ENCODE measurements around the gene KRTCAP2. TPM values are rescaled to one million over a fixed set of nuclear protein-coding genes. Genes with fewer than 3 reads are reported as not detected.

KRTCAP2 gene
- total RNA-seq, 1 experiment from 2014 or later = 179 TPM

DNA sequence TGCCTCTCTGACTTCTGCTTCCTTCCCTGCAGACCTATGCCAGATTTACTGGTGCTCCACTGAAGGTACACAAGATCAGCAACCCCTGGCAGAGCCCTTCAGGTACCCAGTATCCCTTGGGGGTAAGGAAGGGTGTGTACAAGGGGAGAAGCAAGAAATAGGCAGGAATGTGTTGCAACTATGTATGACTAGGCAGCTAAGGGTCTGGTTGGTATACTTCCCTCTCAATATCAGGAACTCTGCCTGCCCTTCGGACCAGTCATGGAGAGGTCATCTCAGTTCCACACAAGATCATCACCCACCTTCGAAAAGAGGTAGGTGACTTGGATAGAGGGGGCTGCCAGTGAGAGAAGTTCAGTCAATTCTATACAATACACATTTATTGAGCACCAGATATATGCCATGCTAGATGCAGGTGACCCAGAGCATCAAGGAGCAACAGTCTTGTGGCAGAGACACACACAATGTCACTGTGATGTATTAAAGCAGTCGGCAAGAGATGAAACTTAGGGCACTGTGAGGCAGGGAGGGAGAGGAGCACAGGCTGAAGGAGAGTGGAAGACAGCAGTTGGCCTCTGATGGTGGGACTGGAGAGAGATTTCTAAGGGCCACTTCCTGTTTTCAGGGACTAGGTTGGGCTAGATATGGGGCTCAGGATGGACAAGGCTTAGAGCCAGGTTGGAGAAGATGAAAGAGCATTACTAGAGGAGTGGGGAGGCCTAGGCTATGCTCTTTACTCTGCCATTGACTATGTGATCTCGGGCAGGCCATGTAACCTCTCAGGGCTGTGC lies 37.4 kb upstream of the KRTCAP2 start:
- Histone ChIP-seq H3K4me1 (ENCODE audit: insufficient read depth, low read length, poor library complexity, severe bottlenecking) (peaks cover 16% of the 10 kb centered on the region), H3K27ac (ENCODE audit: low read depth, low read length, poor library complexity, severe bottlenecking) (no peak overlapping the region), H3K4me3 (ENCODE audit: low read depth, low read length, poor library complexity, severe bottlenecking) (peak overlapping the region; percentile 95), H3K9me3 (ENCODE audit: low read depth, low read length, poor library complexity, severe bottlenecking) (no peaks in the 10 kb centered on the region), H3K27me3 (replicated peaks; ENCODE audit: insufficient read depth, low read depth, low read length, poor library complexity) (no peaks in the 10 kb centered on the region), H3K36me3 (ENCODE audit: insufficient read depth, low read length, poor library complexity, severe bottlenecking) (no peaks in the 10 kb centered on the region)
- TF ChIP-seq, protein P1, sequence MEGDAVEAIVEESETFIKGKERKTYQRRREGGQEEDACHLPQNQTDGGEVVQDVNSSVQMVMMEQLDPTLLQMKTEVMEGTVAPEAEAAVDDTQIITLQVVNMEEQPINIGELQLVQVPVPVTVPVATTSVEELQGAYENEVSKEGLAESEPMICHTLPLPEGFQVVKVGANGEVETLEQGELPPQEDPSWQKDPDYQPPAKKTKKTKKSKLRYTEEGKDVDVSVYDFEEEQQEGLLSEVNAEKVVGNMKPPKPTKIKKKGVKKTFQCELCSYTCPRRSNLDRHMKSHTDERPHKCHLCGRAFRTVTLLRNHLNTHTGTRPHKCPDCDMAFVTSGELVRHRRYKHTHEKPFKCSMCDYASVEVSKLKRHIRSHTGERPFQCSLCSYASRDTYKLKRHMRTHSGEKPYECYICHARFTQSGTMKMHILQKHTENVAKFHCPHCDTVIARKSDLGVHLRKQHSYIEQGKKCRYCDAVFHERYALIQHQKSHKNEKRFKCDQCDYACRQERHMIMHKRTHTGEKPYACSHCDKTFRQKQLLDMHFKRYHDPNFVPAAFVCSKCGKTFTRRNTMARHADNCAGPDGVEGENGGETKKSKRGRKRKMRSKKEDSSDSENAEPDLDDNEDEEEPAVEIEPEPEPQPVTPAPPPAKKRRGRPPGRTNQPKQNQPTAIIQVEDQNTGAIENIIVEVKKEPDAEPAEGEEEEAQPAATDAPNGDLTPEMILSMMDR (conservative IDR thresholded peaks at IDR 0.05; ENCODE audit: low read depth, low read length) = no peak
- TF ChIP-seq EZH2 (IDR thresholded peaks at IDR 0.05; ENCODE audit: borderline replicate concordance, low read depth, low read length, poor library complexity, severe bottlenecking) = no peak
- no TSS peak for BruUV-seq (replicated peaks)
- intact Hi-C loops (cut with micrococcal nuclease; ENCODE audit: unreplicated experiment) = no loop called here
- ChIA-PET CTCF (no interaction called here), POLR2A (ENCODE audit: low non-redundant PET) (no interaction called here)
- no peak for DNase-seq (ENCODE audit: low spot score)

DNA sequence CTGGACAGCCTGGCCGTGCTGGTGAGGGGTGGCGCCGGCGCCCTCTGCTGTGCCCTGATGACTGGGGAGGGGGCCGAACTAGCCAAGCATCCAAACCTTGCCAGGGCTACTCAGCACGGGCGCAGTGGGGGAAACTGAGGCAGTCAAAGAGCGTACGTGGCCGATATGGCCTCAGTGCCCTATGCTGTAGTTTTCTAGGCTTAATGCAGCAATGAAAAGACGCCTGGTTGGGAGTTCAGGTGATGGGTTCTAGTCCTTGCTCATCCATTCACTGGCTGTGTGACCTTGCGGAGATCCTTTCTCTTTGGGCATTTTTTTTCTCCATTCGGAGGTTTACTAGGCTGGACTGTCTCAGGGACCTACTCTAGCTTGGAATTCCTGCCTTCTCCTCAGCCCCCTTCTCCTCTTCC lies 36.2 kb upstream of the KRTCAP2 start:
- TSS peak; percentile 87 for BruUV-seq (replicated peaks)
- ChIA-PET CTCF (interaction anchor here (1.0 kb wide), 1 partner anchor 15 kb away, joined by 6 read pairs; no protein-coding TSS in a partner anchor), POLR2A (ENCODE audit: low non-redundant PET) (interaction anchor here (0.7 kb wide), 1 partner anchor 18 kb away, joined by 4 read pairs; no protein-coding TSS in a partner anchor)
- H3K4me3 ChIP-seq (ENCODE audit: low read depth, low read length, poor library complexity, severe bottlenecking) = peak overlapping the region; percentile 95
- DNase-seq (ENCODE audit: low spot score) = no peak
- intact Hi-C loops (cut with micrococcal nuclease; ENCODE audit: unreplicated experiment) = loop anchor here (5.0 to 10.0 kb wide), 3 partner anchors 33 to 385 kb away; partner anchors contain the start of gene RUSC1
- H3K27ac ChIP-seq (ENCODE audit: low read depth, low read length, poor library complexity, severe bottlenecking) = peak overlapping the region; percentile 93
- no peaks in the 10 kb centered on the region for H3K9me3 ChIP-seq (ENCODE audit: low read depth, low read length, poor library complexity, severe bottlenecking)
- H3K4me1 ChIP-seq (ENCODE audit: insufficient read depth, low read length, poor library complexity, severe bottlenecking) = peaks cover 16% of the 10 kb centered on the region
- no peak for TF ChIP-seq EZH2 (IDR thresholded peaks at IDR 0.05; ENCODE audit: borderline replicate concordance, low read depth, low read length, poor library complexity, severe bottlenecking)
- no peaks in the 10 kb centered on the region for H3K27me3 ChIP-seq (replicated peaks; ENCODE audit: insufficient read depth, low read depth, low read length, poor library complexity)
- no peaks in the 10 kb centered on the region for H3K36me3 ChIP-seq (ENCODE audit: insufficient read depth, low read length, poor library complexity, severe bottlenecking)

- H3K9me3 ChIP-seq (ENCODE audit: low read depth, low read length, poor library complexity, severe bottlenecking) = no peaks in the 10 kb centered on the region
- H3K4me1 ChIP-seq (ENCODE audit: insufficient read depth, low read length, poor library complexity, severe bottlenecking) = peaks cover 16% of the 10 kb centered on the region
- H3K4me3 ChIP-seq (ENCODE audit: low read depth, low read length, poor library complexity, severe bottlenecking) = peak within 1 kb of the TSS; percentile 95
- BruUV-seq (replicated peaks) = no TSS peak
- intact Hi-C loops (cut with micrococcal nuclease; ENCODE audit: unreplicated experiment) = loop anchor here (5.0 to 10.0 kb wide), 3 partner anchors 34 to 386 kb away; partner anchors contain the start of gene RUSC1
- CTCF ChIA-PET = interaction anchor here (1.0 kb wide), 1 partner anchor 15 kb away, joined by 6 read pairs; no protein-coding TSS in a partner anchor
- TF ChIP-seq, protein P1 (conservative IDR thresholded peaks at IDR 0.05; ENCODE audit: low read depth, low read length) = no peak
- POLR2A ChIA-PET (ENCODE audit: low non-redundant PET) = interaction anchor here (0.5 to 0.7 kb wide), 2 partner anchors 12 to 18 kb away, joined by 3 to 4 read pairs; no protein-coding TSS in a partner anchor
- H3K36me3 ChIP-seq (ENCODE audit: insufficient read depth, low read length, poor library complexity, severe bottlenecking) = no peaks in the 10 kb centered on the region
- DNase-seq (ENCODE audit: low spot score) = peak; percentile 87
- no peaks in the 10 kb centered on the region for H3K27me3 ChIP-seq (replicated peaks; ENCODE audit: insufficient read depth, low read depth, low read length, poor library complexity)
- H3K27ac ChIP-seq (ENCODE audit: low read depth, low read length, poor library complexity, severe bottlenecking) = peak within 1 kb of the TSS; percentile 93
Observed at GRCh38 chr1:155208541-155209311, 35.6 kb upstream of the KRTCAP2 start, which contains the start of gene MTX1. MTX1 (plus strand) TSS chr1:155208695; CDS start chr1:155208805, 110 bp downstream.

All from A673 (cell line).